HCT116 (cell line): ENCODE results near the gene ATP8A1. TPM values are rescaled to one million over a fixed set of nuclear protein-coding genes. Genes with fewer than 3 reads are reported as not detected.

Experiments used
- ATAC-seq: fragments of 200-7000 bp; cut with Tn5 transposase; 2 replicates; pipeline ENCODE4 v1.9.1; 2020; ENCODE audit warnings: mild to moderate bottlenecking, moderate library complexity
- BruUV-seq: library from RNA; stranded (reverse); fragments of 400-500 nt; replicated peaks from 2 replicates; lab custom pipeline; 2021; lab: Mats Ljungman, UMichigan
- CTCF ChIA-PET: fragments of 300-600 bp; sonication (Branson Sonifier 250); formaldehyde crosslinking; loops from one replicate; lab custom pipeline; 2021; ENCODE audit warnings: antibody characterized with exemption; lab: Charles Lee
- POLR2A ChIA-PET: fragments of 300-600, 350-600 bp; sonication (Branson Sonifier 250); formaldehyde crosslinking; loops from one replicate; lab custom pipeline; 2021; ENCODE audit warnings: antibody characterized with exemption; lab: Charles Lee
- RAD21 ChIA-PET, 2 experiments: fragments of 300-600 bp; sonication (Branson Sonifier 250); formaldehyde crosslinking; loops; one replicate each; lab custom pipeline; 2023; ENCODE audit warnings: low total read pairs in 2 of 2; ENCODE audit not compliant: uncharacterized antibody in 2 of 2, unreplicated experiment in 2 of 2, low non-redundant PET in 1 of 2; lab: Charles Lee
- DNase-seq: peaks from one replicate; pipeline ENCODE4 v3.0.0-alpha.2; 2010; ENCODE audit warnings: low read depth, low spot score
- H2AFZ ChIP-seq: fragments of 200-600 bp; shearing (Covaris generic), sonication (generic); 2 replicates; pipeline ENCODE4 v1.6.1; 2017; ENCODE audit warnings: low read depth, mixed run types, mixed read lengths, antibody characterized with exemption, low read length; ENCODE audit not compliant: poor library complexity, severe bottlenecking
- H3K27ac ChIP-seq: 2 replicates; pipeline ENCODE4 v1.5.1; 2012; ENCODE audit warnings: low read depth, low read length
- H3K27me3 ChIP-seq: fragments of 200-600 bp; sonication (generic); 2 replicates; pipeline ENCODE4 v1.6.1; 2016; ENCODE audit warnings: mixed run types, low read length, mixed read lengths; ENCODE audit not compliant: insufficient read depth
- H3K36me3 ChIP-seq, 2 experiments: fragments of 200-500 bp in 1 of 2; fragments of 200-600 bp in 1 of 2; sonication (Bioruptor generic) in 1 of 2; sonication (generic) in 1 of 2; 2 replicates each; pipeline versions ENCODE4 v1.5.1 to v1.6.1; 2014 to 2016; ENCODE audit warnings: low read length in 2 of 2, inconsistent platforms in 1 of 2, mixed read lengths in 1 of 2, mixed run types in 1 of 2; ENCODE audit not compliant: insufficient read depth in 2 of 2, control insufficient read depth in 1 of 2
- H3K4me1 ChIP-seq, 2 experiments: fragments of 200-600 bp in 1 of 2; sonication (generic) in 1 of 2; 2 replicates each; pipeline versions ENCODE4 v1.5.1 to v1.6.1; 2012 to 2017; ENCODE audit warnings: low read length in 2 of 2, inconsistent platforms in 1 of 2, mild to moderate bottlenecking in 1 of 2, mixed read lengths in 1 of 2, mixed run types in 1 of 2, moderate library complexity in 1 of 2; ENCODE audit not compliant: insufficient read depth in 2 of 2, control insufficient read depth in 1 of 2
- H3K4me2 ChIP-seq: fragments of 200-600 bp; sonication (generic); 2 replicates; pipeline ENCODE4 v1.6.1; 2017; ENCODE audit warnings: mixed run types, low read length, mixed read lengths
- H3K4me3 ChIP-seq, 2 experiments: fragments of 200-600 bp in 1 of 2; sonication (generic) in 1 of 2; replicated peaks in 1 of 2; 2 replicates each; pipeline ENCODE4 v1.5.1; 2011 to 2016; ENCODE audit warnings: low read length in 2 of 2, control low read depth in 1 of 2, low read depth in 1 of 2, mild to moderate bottlenecking in 1 of 2, mixed read lengths in 1 of 2, mixed run types in 1 of 2
- H3K79me2 ChIP-seq: fragments of 200-600 bp; sonication (generic); 2 replicates; pipeline ENCODE4 v1.6.1; 2017; ENCODE audit warnings: mild to moderate bottlenecking, mixed run types, low read length, moderate library complexity, mixed read lengths; ENCODE audit not compliant: insufficient read depth
- H3K9ac ChIP-seq: fragments of 200-600 bp; sonication (generic); 2 replicates; pipeline ENCODE4 v1.6.1; 2016; ENCODE audit warnings: low read length, mixed read lengths
- H3K9me2 ChIP-seq: fragments of 200-600 bp; sonication (generic), shearing (Covaris generic); 2 replicates; pipeline ENCODE4 v1.6.1; 2017; ENCODE audit warnings: mixed run types, mild to moderate bottlenecking, moderate library complexity; ENCODE audit not compliant: insufficient read depth
- H3K9me3 ChIP-seq, 2 experiments: fragments of 200-500 bp in 1 of 2; fragments of 200-600 bp in 1 of 2; sonication (Bioruptor generic) in 1 of 2; sonication (generic) in 1 of 2; 2 replicates each; pipeline ENCODE4 v1.6.1; 2014 to 2017; ENCODE audit warnings: low read length in 2 of 2, mixed read lengths in 2 of 2, inconsistent platforms in 1 of 2, low read depth in 1 of 2, mild to moderate bottlenecking in 1 of 2, mixed run types in 1 of 2, moderate library complexity in 1 of 2; ENCODE audit not compliant: control insufficient read depth in 1 of 2, insufficient read depth in 1 of 2
- H4K20me1 ChIP-seq: fragments of 200-600 bp; sonication (generic), shearing (Covaris generic); 2 replicates; pipeline ENCODE4 v1.6.1; 2017; ENCODE audit warnings: mixed run types, mild to moderate bottlenecking, moderate library complexity; ENCODE audit not compliant: insufficient read depth
- CBX3 ChIP-seq: IDR thresholded peaks from 2 replicates; pipeline ENCODE4 v1.6.1; 2012; ENCODE audit warnings: low read depth
- CEBPB ChIP-seq: IDR thresholded peaks from 2 replicates; pipeline ENCODE4 v1.6.1; 2012; ENCODE audit warnings: low read depth
- EZH2 ChIP-seq: fragments of 200-600 bp; sonication (generic); IDR thresholded peaks from 2 replicates; pipeline ENCODE4 v1.6.1; 2017; ENCODE audit warnings: antibody characterized with exemption, mixed run types
- EZH2phosphoT487 ChIP-seq: fragments of 200-600 bp; IDR thresholded peaks from 2 replicates; pipeline ENCODE4 v1.6.1; 2018; ENCODE audit warnings: antibody characterized with exemption, borderline replicate concordance
- FOSL1 ChIP-seq: IDR thresholded peaks from 2 replicates; pipeline ENCODE4 v1.6.1; 2012; ENCODE audit warnings: low read depth
- JUND ChIP-seq: IDR thresholded peaks from 2 replicates; pipeline ENCODE4 v1.6.1; 2012
- POLR2A ChIP-seq: IDR thresholded peaks from 2 replicates; pipeline ENCODE4 v1.7.0; 2011; ENCODE audit warnings: borderline replicate concordance; ENCODE audit not compliant: insufficient read depth, insufficient read length; ENCODE audit errors: extremely low read depth
- RAD21 ChIP-seq: IDR thresholded peaks from 2 replicates; pipeline ENCODE4 v1.6.1; 2012; ENCODE audit warnings: low read depth, mild to moderate bottlenecking
- REST ChIP-seq: IDR thresholded peaks from 2 replicates; pipeline ENCODE4 v1.6.1; 2012; ENCODE audit warnings: low read depth
- SP1 ChIP-seq: IDR thresholded peaks from 2 replicates; pipeline ENCODE4 v1.6.1; 2012; ENCODE audit warnings: low read depth
- ZBTB33 ChIP-seq: IDR thresholded peaks from 2 replicates; pipeline ENCODE4 v1.6.1; 2011; ENCODE audit warnings: mild to moderate bottlenecking, low read length, moderate library complexity; ENCODE audit not compliant: insufficient replicate concordance; ENCODE audit errors: extremely low read depth
- ZFX ChIP-seq: fragments of 450-650 bp; IDR thresholded peaks from 2 replicates; pipeline ENCODE4 v1.6.1; 2017
- ZNF274 ChIP-seq: fragments of 200-500 bp; sonication (Bioruptor generic); IDR thresholded peaks from 2 replicates; pipeline ENCODE4 v1.6.1; 2014; ENCODE audit warnings: mild to moderate bottlenecking, low read depth, low read length, inconsistent platforms
- intact Hi-C: fragments of 100-400 bp; cut with micrococcal nuclease; formaldehyde crosslinking; loops from 2 replicates; pipeline ENCODE4 v1.10.0; 2022
- total RNA-seq: library from RNA; stranded (reverse); gene quantifications from one replicate; pipeline ENCODE4 v1.2.1, GENCODE V29; 2021; ENCODE audit not compliant: unreplicated experiment
- TF ChIP-seq, protein P1 (sequence below), 3 experiments: fragments of 200-600 bp in 1 of 3; sonication (generic) in 1 of 3; IDR thresholded peaks in 2 of 3; conservative IDR thresholded peaks in 1 of 3; 2 replicates each; pipeline ENCODE4 v1.5.1; 2012 to 2017; ENCODE audit warnings: low read depth in 2 of 3, low read length in 2 of 3, antibody characterized with exemption in 1 of 3, borderline replicate concordance in 1 of 3, control low read depth in 1 of 3, mild to moderate bottlenecking in 1 of 3, mixed read lengths in 1 of 3, mixed run types in 1 of 3, moderate library complexity in 1 of 3; ENCODE audit not compliant: insufficient read depth in 1 of 3

Gene ATP8A1
- total RNA-seq, 1 experiment from 2014 or later, result 1.9 TPM

DNA sequence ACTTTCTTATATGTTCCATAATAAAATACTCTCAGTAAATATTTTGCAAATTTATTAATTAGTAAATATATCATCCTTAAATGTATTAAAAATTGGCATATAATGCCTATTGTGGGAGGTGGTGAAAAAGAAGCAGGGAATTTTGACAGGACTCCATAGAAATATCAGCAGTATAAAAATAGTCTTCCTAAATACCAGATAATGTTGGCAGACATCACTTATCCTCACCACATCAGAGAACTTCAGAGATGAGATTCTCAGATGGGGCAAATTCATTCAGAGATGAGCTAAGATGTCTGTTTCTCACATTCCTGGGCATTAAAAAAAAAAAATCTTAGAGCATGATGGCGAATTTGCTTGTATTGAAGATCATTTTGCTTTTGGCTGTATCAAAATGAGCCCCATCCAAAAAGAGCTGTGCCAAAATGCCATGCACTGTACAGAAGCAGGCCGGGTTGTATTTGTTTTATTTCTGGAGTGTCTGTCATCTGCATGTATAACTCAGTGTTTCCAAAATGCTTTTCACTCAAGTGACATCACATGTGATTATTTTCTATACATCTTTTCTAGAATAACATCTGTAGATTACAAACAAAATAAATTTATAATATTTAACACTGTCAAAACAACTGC, 41.7 kb downstream of the ATP8A1 start:
- TF ChIP-seq, protein P1, sequence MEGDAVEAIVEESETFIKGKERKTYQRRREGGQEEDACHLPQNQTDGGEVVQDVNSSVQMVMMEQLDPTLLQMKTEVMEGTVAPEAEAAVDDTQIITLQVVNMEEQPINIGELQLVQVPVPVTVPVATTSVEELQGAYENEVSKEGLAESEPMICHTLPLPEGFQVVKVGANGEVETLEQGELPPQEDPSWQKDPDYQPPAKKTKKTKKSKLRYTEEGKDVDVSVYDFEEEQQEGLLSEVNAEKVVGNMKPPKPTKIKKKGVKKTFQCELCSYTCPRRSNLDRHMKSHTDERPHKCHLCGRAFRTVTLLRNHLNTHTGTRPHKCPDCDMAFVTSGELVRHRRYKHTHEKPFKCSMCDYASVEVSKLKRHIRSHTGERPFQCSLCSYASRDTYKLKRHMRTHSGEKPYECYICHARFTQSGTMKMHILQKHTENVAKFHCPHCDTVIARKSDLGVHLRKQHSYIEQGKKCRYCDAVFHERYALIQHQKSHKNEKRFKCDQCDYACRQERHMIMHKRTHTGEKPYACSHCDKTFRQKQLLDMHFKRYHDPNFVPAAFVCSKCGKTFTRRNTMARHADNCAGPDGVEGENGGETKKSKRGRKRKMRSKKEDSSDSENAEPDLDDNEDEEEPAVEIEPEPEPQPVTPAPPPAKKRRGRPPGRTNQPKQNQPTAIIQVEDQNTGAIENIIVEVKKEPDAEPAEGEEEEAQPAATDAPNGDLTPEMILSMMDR (IDR thresholded peaks at IDR 0.05 in 2 of 3, conservative IDR thresholded peaks at IDR 0.05 in 1 of 3; ENCODE audit: borderline replicate concordance in 1 of 3, insufficient read depth in 1 of 3, low read depth in 2 of 3, low read length in 2 of 3), result no peak
- TF ChIP-seq ZFX, result no peak
- H3K9me3 ChIP-seq, result no peaks in the 10 kb centered on the region
- H2AFZ ChIP-seq, result no peak overlapping the region
- CTCF ChIA-PET, result no interaction called here
- no peaks in the 10 kb centered on the region for H4K20me1 ChIP-seq
- H3K79me2 ChIP-seq, result no peaks in the 10 kb centered on the region
- H3K9me2 ChIP-seq, result no peaks in the 10 kb centered on the region
- no peak overlapping the region for H3K4me2 ChIP-seq
- RAD21 ChIA-PET, result no interaction called here
- no peaks in the 10 kb centered on the region for H3K4me1 ChIP-seq
- no peak for DNase-seq
- POLR2A ChIA-PET, result no interaction called here
- no TSS peak for BruUV-seq
- ATAC-seq, result no peak
- H3K9ac ChIP-seq, result no peak overlapping the region
- peaks cover 4% of the 10 kb centered on the region for H3K27me3 ChIP-seq
- intact Hi-C loops, result no loop called here
- H3K4me3 ChIP-seq, result no peak overlapping the region
- no peak overlapping the region for H3K27ac ChIP-seq
- H3K36me3 ChIP-seq, result no peaks in the 10 kb centered on the region

DNA sequence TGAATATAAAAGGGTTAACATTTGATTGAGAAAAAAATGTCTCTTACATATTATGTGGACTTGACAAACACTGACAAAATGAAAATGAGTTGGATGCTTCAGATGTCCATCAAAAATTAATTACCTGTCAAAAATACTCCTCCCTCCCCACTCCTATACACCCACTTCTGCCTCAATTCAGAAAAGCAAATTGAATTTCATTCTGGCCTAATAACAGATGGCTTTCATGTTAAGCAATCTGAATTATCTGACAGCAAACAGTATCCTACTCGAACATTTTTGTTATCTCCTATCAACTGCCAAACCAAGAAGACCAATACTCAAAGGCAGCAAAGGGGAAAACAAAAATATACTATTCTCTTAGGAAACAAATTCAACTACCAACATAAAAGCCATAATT, 44.0 kb downstream of the ATP8A1 start:
- no peak overlapping the region for H3K27ac ChIP-seq
- no peaks in the 10 kb centered on the region for H4K20me1 ChIP-seq
- no peak for TF ChIP-seq EZH2phosphoT487
- TF ChIP-seq CEBPB, result no peak
- no peak for TF ChIP-seq JUND
- TF ChIP-seq REST, result no peak
- TF ChIP-seq ZBTB33, result no peak
- TF ChIP-seq CBX3, result no peak
- no peak for TF ChIP-seq FOSL1
- TF ChIP-seq SP1, result no peak
- no peak for TF ChIP-seq RAD21
- TF ChIP-seq ZNF274, result no peak
- TF ChIP-seq EZH2, result no peak
- TF ChIP-seq POLR2A, result no peak
- TF ChIP-seq, all 23 proteins: peak for 0
- peaks cover 6% of the 10 kb centered on the region for H3K27me3 ChIP-seq
- POLR2A ChIA-PET, result no interaction called here
- RAD21 ChIA-PET, result no interaction called here
- DNase-seq (no peak), ATAC-seq (no peak)
- BruUV-seq, result no TSS peak
- H3K4me3 ChIP-seq, result no peak overlapping the region
- no peaks in the 10 kb centered on the region for H3K36me3 ChIP-seq
- H3K9me2 ChIP-seq, result no peaks in the 10 kb centered on the region
- intact Hi-C loops, result no loop called here
- H3K9me3 ChIP-seq, result no peaks in the 10 kb centered on the region
- H3K9ac ChIP-seq, result no peak overlapping the region
- H3K79me2 ChIP-seq, result no peaks in the 10 kb centered on the region
- H3K4me1 ChIP-seq, result no peaks in the 10 kb centered on the region
- no peak overlapping the region for H2AFZ ChIP-seq
- H3K4me2 ChIP-seq, result no peak overlapping the region
- CTCF ChIA-PET, result no interaction called here
